Thyroid gland (tissue), 4 donors: ENCODE data around the gene NLRX1. TPM values are rescaled to one million over a fixed set of nuclear protein-coding genes. Genes with fewer than 3 reads are reported as not detected.
A peak's percentile ranks its signal among the peaks of the same experiment; 100 is the strongest.

Experiments
- DNase-seq, 2 donors: peaks; one replicate each; pipeline ENCODE4 v3.0.0-alpha.2; 2019
- H3K27ac ChIP-seq, 3 donors: fragments of 200-600 bp; sonication (generic); 1 replicate in 2 of 3; 2 replicates in 1 of 3; pipeline ENCODE4 v1.5.1; 2016 to 2019; ENCODE audit warnings: mild to moderate bottlenecking in 1 of 3, moderate library complexity in 1 of 3
- H3K27me3 ChIP-seq: fragments of 200-600 bp; sonication (generic); one replicate; pipeline ENCODE4 v1.5.1; 2019
- H3K36me3 ChIP-seq, 2 donors: fragments of 200-600 bp; sonication (generic); one replicate each; pipeline ENCODE4 v1.5.1; 2016 to 2019
- H3K4me1 ChIP-seq, 2 donors: fragments of 200-600 bp; sonication (generic); one replicate each; pipeline ENCODE4 v1.5.1; 2017 to 2019
- H3K4me3 ChIP-seq, 3 donors: fragments of 200-600 bp; sonication (generic); replicated peaks in 1 of 3; 1 replicate in 2 of 3; 2 replicates in 1 of 3; pipeline ENCODE4 v1.5.1; 2016; ENCODE audit warnings: mild to moderate bottlenecking in 1 of 3
- H3K9me3 ChIP-seq: fragments of 200-600 bp; sonication (generic); one replicate; pipeline ENCODE4 v1.5.1; 2017
- CTCF ChIP-seq, 6 experiments: fragments of 200-600 bp in 3 of 6; fragments of 450-650 bp in 3 of 6; sonication (generic) in 3 of 6; IDR thresholded peaks; one replicate each; pipeline ENCODE4 v1.5.1; 2016 to 2019; ENCODE audit warnings: antibody characterized with exemption in 6 of 6, mild to moderate bottlenecking in 2 of 6, inconsistent platforms in 1 of 6, moderate library complexity in 1 of 6
- POLR2A ChIP-seq, 2 donors: fragments of 450-650 bp; IDR thresholded peaks; one replicate each; pipeline ENCODE4 v1.6.1; 2017; ENCODE audit warnings: antibody characterized with exemption in 2 of 2, mild to moderate bottlenecking in 2 of 2, moderate library complexity in 1 of 2
- WGBS, 2 donors: methylation state at CpG; one replicate each; pipeline ENCODE4 v1.1.5; 2017; 5-methylcytosine and 5-hydroxymethylcytosine counted together
- intact Hi-C: fragments of 100-400 bp; cut with DNase I; formaldehyde crosslinking; loops from one replicate; pipeline ENCODE4 v1.15.1; 2023
- total RNA-seq, 4 donors: library from RNA; depleted of rRNA; stranded (reverse); fragments of >200 nt; gene quantifications; one replicate each; pipeline ENCODE4 v1.2.3, GENCODE V29; 2016

The NLRX1 gene
- total RNA-seq, 4 donors from 2014 or later: 13.3 to 33.1 (median 19.5) TPM

DNA sequence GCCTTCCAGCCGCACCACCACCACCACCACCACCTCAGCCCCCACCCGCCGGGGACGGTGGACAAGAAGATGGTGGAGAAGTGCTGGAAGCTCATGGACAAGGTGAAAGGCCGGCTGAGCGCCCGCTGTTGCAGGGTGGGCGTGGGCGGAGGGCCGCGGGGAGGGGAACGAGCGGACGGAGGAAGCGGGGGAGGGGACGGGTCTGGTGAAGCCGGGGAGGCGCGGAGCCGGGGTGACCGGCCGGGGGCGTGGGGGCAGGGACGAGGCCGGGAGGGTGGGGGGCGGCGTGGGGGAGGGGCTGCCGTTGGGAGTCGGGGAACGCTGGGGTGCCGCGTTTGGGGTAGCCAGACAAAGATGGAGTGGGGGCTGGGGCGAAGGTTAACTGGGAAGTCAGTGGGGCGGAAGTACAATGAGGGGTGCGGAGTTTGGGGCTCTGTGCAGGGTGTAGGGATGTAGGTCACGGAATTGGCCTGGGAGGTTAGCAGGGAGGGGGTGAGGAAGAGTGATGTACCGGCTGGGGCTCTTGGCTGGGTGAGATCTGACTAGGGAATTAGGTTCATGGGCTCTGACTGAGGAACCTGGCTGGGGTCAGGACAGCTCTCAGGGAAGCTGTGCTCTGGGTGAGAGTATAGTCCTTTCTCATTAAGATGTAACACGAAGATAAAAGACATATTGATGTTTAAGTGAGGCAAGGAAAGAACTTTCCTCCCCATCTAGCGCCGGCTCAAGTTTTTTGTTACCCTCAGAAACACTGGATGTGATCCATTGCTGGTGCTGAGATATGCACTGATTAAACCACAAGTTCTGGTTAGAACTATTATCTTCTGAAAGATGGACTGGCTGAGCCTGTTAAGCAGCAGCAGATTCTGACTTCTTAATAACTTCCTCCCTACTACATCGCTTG lies 38.2 kb downstream of the NLRX1 start:
- H3K4me3 ChIP-seq: peak overlapping the region; percentile 63 to 96 (median 65)
- H3K36me3 ChIP-seq: no peaks in the 10 kb centered on the region
- 1 to 2% methylated on average over 23 to 24 of the region's 41 CpGs for WGBS, 2 donors
- peak overlapping the region; percentile 92 to 97 (median 94) for H3K27ac ChIP-seq
- no peaks in the 10 kb centered on the region for H3K9me3 ChIP-seq
- no peaks in the 10 kb centered on the region for H3K27me3 ChIP-seq
- intact Hi-C loops: loop anchor here (10.0 kb wide), 2 partner anchors 78 to 118 kb away; no protein-coding TSS in a partner anchor
- no peak for TF ChIP-seq POLR2A (IDR thresholded peaks at IDR 0.05)
- TF ChIP-seq CTCF (IDR thresholded peaks at IDR 0.05): no peak
- peaks cover 15 to 18% of the 10 kb centered on the region in 2 donors for H3K4me1 ChIP-seq
- peak; percentile 35 to 57 for DNase-seq

DNA sequence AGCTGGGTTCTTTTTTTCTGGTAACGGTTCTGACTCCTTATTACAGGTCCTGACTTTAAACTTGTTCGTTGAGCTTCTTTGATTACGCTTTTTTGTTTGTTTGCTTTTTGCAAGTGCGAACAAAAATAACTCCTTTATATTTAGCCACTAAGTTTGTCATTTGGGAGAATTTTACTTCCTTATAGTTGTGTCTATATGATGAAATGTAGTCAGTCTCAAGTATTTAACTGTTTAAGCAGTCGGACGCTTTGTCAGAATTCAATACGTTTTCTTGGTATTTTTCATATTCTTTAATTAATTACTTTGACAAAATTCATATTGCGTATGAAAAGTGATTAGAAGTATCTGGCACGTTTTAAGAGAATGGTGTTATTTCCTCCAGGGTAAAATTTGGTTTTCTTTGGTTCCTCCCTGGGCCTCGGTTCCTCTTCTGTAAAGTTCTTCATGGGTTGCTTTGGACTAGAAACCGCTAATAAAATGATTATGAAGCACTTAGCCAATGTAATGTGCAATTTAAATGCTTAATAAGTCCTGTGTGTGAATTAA lies 39.0 kb downstream of the NLRX1 start:
- intact Hi-C loops: loop anchor here (10.0 kb wide), 2 partner anchors 77 to 117 kb away; no protein-coding TSS in a partner anchor
- Histone ChIP-seq H3K9me3 (no peaks in the 10 kb centered on the region), H3K27ac (no peak overlapping the region), H3K4me3 (peak overlapping the region in 1 of 3 donors; percentile 63), H3K36me3 (no peaks in the 10 kb centered on the region), H3K4me1 (peaks cover 15 to 18% of the 10 kb centered on the region in 2 donors), H3K27me3 (no peaks in the 10 kb centered on the region)
- DNase-seq: no peak
- WGBS, 2 donors: 45 to 54% methylated on average over 11 of the region's 11 CpGs
- TF ChIP-seq CTCF (IDR thresholded peaks at IDR 0.05): no peak
- TF ChIP-seq POLR2A (IDR thresholded peaks at IDR 0.05): no peak

- peaks cover 18 to 27% of the 10 kb centered on the region in 2 donors for H3K4me1 ChIP-seq
- 93 to 97% methylated on average over 7 of the region's 7 CpGs for WGBS, 2 donors
- H3K9me3 ChIP-seq: no peaks in the 10 kb centered on the region
- DNase-seq: no peak
- no peaks in the 10 kb centered on the region for H3K27me3 ChIP-seq
- no peak overlapping the region for H3K4me3 ChIP-seq
- no peaks in the 10 kb centered on the region for H3K36me3 ChIP-seq
- H3K27ac ChIP-seq: no peak overlapping the region
- no peak for TF ChIP-seq CTCF (IDR thresholded peaks at IDR 0.05)
- no peak for TF ChIP-seq POLR2A (IDR thresholded peaks at IDR 0.05)
- intact Hi-C loops: loop anchor here (10.0 kb wide), 2 partner anchors 76 to 116 kb away; no protein-coding TSS in a partner anchor
These were observed 40.7 kb downstream of the NLRX1 start for GRCh38 chr11:119209186-119209585.

DNA sequence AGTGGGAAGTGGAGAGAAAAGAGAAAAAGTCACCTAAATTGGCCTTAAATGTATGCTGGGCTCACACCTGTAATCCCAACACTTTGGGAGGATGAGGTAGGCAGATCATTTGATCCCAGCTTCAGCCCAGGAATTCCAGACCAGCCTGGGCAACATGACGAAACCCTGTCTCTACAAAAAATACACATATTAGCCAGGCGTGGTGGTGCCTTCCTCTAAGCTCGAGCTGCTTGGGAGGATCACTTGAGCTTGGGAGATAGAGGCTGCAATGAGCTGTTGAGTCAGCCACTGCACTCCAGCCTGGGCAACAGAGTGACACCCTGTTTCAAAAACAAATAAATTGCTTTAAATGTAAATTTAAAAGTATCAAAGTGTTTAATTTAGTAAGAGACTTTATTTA lies 41.5 kb downstream of the NLRX1 start:
- intact Hi-C loops: no loop called here
- 93 to 96% methylated on average over 3 of the region's 3 CpGs for WGBS, 2 donors
- Histone ChIP-seq H3K27ac (no peak overlapping the region), H3K4me1 (peaks cover 17 to 26% of the 10 kb centered on the region in 2 donors), H3K9me3 (no peaks in the 10 kb centered on the region), H3K4me3 (no peak overlapping the region), H3K27me3 (no peaks in the 10 kb centered on the region), H3K36me3 (no peaks in the 10 kb centered on the region)
- no peak for TF ChIP-seq CTCF (IDR thresholded peaks at IDR 0.05)
- no peak for TF ChIP-seq POLR2A (IDR thresholded peaks at IDR 0.05)
- no peak for DNase-seq
